ENCODE results near the gene TUBB2A. TPM values are rescaled to one million over a fixed set of nuclear protein-coding genes. Genes with fewer than 3 reads are reported as not detected.
"Not testable (repeated sequence)": the region's sequence is repeated elsewhere in the genome, so short reads cannot be mapped to it uniquely, and the experiment has no call there.

TUBB2A gene
- total RNA-seq, 2 donors from 2014 or later, result 30.8 to 70.4 TPM

- TF ChIP-seq, protein P1, sequence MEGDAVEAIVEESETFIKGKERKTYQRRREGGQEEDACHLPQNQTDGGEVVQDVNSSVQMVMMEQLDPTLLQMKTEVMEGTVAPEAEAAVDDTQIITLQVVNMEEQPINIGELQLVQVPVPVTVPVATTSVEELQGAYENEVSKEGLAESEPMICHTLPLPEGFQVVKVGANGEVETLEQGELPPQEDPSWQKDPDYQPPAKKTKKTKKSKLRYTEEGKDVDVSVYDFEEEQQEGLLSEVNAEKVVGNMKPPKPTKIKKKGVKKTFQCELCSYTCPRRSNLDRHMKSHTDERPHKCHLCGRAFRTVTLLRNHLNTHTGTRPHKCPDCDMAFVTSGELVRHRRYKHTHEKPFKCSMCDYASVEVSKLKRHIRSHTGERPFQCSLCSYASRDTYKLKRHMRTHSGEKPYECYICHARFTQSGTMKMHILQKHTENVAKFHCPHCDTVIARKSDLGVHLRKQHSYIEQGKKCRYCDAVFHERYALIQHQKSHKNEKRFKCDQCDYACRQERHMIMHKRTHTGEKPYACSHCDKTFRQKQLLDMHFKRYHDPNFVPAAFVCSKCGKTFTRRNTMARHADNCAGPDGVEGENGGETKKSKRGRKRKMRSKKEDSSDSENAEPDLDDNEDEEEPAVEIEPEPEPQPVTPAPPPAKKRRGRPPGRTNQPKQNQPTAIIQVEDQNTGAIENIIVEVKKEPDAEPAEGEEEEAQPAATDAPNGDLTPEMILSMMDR (IDR thresholded peaks at IDR 0.05), result no peak
- no peak for DNase-seq (ENCODE audit: low spot score)
Observed at GRCh38 chr6:3139090-3139903, 18.0 kb downstream of the TUBB2A start.

DNA sequence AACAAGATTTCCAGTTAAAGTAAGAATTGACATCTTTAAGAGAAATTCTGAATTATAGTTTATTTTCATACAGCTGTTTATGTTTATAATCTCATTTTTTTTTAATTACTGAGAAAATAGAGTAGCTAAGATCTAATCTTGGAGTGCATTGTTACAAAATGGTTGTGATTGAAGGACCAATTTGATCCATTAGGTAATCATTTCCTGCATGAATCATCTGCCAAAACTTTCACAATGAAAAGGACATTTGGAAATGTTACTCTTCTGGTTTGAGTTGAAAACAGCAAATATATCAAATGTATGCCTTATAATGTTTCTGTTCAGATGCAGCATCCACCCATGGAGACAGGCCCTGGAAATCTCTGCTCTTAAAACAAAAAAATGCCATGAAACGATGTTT lies 19.0 kb downstream of the TUBB2A start:
- Histone ChIP-seq H3K27ac (no peak overlapping the region), H3K9me3 (no peaks in the 10 kb centered on the region), H3K36me3 (peaks cover 4% of the 10 kb centered on the region), H3K4me1 (ENCODE audit: control insufficient read depth in 1 of 2, low read depth in 2 of 2) (no peaks in the 10 kb centered on the region), H3K4me3 (no peak overlapping the region), H3K27me3 (replicated peaks; ENCODE audit: insufficient read depth) (no peaks in the 10 kb centered on the region)
- no peak for DNase-seq (ENCODE audit: low spot score)
- TF ChIP-seq, protein P1 (IDR thresholded peaks at IDR 0.05), result no peak
- no peak for ATAC-seq (ENCODE audit: insufficient number of reproducible peaks, low FRiP score, low read depth)

More at GRCh38 chr6:3139090-3139903, 18.0 kb downstream of the TUBB2A start:
- Histone ChIP-seq H3K36me3 (peaks cover 10% of the 10 kb centered on the region), H3K27me3 (replicated peaks; ENCODE audit: insufficient read depth) (no peaks in the 10 kb centered on the region), H3K9me3 (no peaks in the 10 kb centered on the region), H3K4me1 (ENCODE audit: control insufficient read depth in 1 of 2, low read depth in 2 of 2) (no peaks in the 10 kb centered on the region), H3K27ac (peak overlapping the region in 1 of 2 donors; percentile 1), H3K4me3 (no peak overlapping the region)
- ATAC-seq (ENCODE audit: insufficient number of reproducible peaks, low FRiP score, low read depth), result no peak

DNA sequence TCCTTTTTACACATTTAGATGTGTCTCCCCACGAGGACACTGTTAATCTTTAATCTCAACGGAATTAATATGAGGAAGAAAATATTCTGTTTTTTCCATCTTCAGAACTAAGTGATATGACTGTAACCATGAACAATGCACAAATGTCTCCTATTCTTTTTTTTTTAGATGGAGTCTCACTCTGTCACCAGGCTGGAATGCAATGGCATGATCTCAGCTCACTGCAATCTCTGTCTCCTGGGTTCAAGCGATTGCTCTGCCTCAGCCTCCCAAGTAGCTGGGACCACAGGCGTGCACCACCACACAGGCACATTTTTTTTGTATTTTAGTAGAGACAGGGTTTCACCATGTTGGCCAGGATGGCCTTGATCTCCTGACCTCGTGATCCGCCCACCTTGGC lies 19.5 kb downstream of the TUBB2A start:
- H3K27me3 ChIP-seq (replicated peaks; ENCODE audit: insufficient read depth); H3K4me1 ChIP-seq (ENCODE audit: control insufficient read depth in 1 of 2, low read depth in 2 of 2); DNase-seq (ENCODE audit: low spot score): not testable (repeated sequence)

DNA sequence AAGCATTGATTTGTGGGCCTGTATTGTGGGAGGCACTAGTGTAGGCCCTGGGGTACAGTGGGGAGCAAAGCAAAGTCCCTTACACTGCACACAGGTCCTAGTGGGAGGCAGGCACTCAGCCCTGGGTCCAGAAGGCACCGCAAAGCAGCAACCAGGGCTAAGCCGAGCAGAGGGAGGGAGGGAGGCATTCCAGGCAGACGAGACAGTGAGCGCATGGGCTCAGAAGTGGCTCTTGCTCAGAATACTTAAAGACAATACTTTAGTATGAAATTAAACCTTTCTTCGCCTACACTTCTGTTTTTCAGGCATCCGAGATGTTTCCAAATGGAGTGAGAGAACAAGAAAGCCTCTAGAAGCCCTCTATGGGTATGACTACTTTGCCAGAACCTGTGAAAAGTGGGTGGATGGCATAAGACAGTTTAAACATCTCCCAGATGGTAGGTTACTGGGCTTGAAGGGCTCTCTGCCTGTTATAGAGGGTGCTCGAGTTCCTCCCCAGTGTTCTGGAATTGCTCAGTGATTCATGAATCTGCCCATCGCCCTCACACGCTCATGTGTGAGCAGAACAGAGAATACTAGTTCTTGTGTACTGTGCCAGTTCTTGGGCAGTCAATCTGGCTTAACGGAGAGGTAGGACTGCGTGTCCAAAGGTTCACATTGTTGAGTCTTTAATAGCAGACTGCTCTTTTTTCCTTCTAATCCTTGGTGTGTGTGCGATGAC lies 20.1 kb downstream of the TUBB2A start:
- Histone ChIP-seq H3K27me3 (replicated peaks; ENCODE audit: insufficient read depth) (no peaks in the 10 kb centered on the region), H3K9me3 (no peaks in the 10 kb centered on the region), H3K27ac (no peak overlapping the region), H3K4me3 (no peak overlapping the region), H3K36me3 (peaks cover 4% of the 10 kb centered on the region), H3K4me1 (ENCODE audit: control insufficient read depth in 1 of 2, low read depth in 2 of 2) (no peaks in the 10 kb centered on the region)
- ATAC-seq (ENCODE audit: insufficient number of reproducible peaks, low FRiP score, low read depth) (no peak), DNase-seq (ENCODE audit: low spot score) (no peak)
- TF ChIP-seq, protein P1 (IDR thresholded peaks at IDR 0.05), result no peak

More for the DNA sequence above, 19.5 kb downstream of the TUBB2A start:
- H3K9me3 ChIP-seq; H3K27ac ChIP-seq; ATAC-seq (ENCODE audit: insufficient number of reproducible peaks, low FRiP score, low read depth); H3K36me3 ChIP-seq; H3K4me3 ChIP-seq: not testable (repeated sequence)

DNA sequence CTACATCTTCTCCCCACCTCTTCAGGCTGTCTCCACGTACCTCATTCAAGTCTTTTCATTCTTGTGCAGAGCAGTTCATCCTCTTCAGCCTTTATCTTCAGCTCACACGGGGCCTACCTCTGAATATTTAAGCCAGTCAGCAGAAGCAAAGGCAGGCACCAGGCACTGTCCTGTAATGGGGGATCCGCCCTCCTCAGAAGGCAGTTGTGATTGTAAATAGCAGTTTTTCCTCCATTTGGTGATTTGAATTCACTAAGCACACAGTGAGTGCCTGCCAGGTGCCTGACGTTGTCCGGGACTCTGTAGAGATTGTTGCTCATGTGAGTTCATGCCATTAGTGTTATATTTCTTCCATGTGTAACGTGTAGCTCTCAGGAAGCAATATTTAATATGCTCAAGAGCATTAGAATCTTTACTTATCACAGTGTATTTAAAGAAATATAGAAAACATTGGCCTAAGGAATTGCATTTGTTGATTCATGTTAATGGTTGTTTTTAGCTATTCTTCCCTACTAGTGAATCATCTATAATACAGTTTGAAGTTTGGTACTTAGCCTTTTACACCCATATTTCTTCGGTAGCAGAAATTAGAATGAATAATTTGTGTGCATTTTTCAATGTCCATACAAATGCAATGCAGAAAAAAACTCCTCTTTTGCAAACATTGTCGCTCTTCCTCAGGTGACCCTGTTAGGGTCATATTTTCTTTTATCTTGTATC lies 20.9 kb downstream of the TUBB2A start:
- DNase-seq (ENCODE audit: low spot score), result no peak
- no peak overlapping the region for H3K4me3 ChIP-seq
- TF ChIP-seq, protein P1 (IDR thresholded peaks at IDR 0.05), result no peak
- no peaks in the 10 kb centered on the region for H3K27me3 ChIP-seq (replicated peaks; ENCODE audit: insufficient read depth)
- no peaks in the 10 kb centered on the region for H3K9me3 ChIP-seq
- peaks cover 3% of the 10 kb centered on the region for H3K36me3 ChIP-seq
- no peaks in the 10 kb centered on the region for H3K4me1 ChIP-seq (ENCODE audit: control insufficient read depth in 1 of 2, low read depth in 2 of 2)
- ATAC-seq (ENCODE audit: insufficient number of reproducible peaks, low FRiP score, low read depth), result no peak
- H3K27ac ChIP-seq, result no peak overlapping the region
